ENCODE results near the gene COL4A2. TPM values are rescaled to one million over a fixed set of nuclear protein-coding genes. Genes with fewer than 3 reads are reported as not detected.
"Not testable (repeated sequence)": the region's sequence is repeated elsewhere in the genome, so short reads cannot be mapped to it uniquely, and the experiment has no call there.

The COL4A2 gene
- total RNA-seq, 2 donors from 2014 or later = not detected

GRCh38 chr13:110479215-110479545 is 172.1 kb downstream of the COL4A2 start:
- H3K9me3 Mint-ChIP-seq = no peaks in the 10 kb centered on the region
- H3K36me3 Mint-ChIP-seq (ENCODE audit: insufficient read depth in 2 of 2) = no peaks in the 10 kb centered on the region
- H3K4me3 Mint-ChIP-seq = no peak overlapping the region
- H3K27me3 Mint-ChIP-seq (ENCODE audit: low read depth) = peaks cover 15% of the 10 kb centered on the region
- no peaks in the 10 kb centered on the region for H3K4me1 Mint-ChIP-seq (ENCODE audit: low read depth)
- ATAC-seq (replicated peaks in 1 of 2) (no peak), DNase-seq (no peak)
- no peak overlapping the region for H3K27ac Mint-ChIP-seq

DNA sequence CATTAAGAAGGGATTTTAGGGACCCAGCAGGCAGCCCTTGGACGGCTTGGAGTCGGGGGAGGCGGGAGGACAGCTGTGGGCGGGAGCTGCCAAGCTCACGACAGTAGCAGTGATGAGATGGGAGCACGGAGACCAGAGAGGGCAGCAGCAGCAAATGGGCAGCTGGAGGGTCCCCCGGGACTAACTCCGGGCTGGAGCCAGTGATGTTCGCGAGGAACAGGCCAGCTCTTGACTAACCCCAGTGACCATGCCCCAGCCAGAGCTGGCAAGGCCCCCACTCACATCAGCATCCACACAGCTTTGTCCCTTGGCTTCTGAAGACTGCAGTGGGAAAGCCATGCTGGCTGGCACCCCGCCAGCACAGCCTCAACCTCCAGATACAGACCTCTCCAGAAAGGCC is 172.6 kb downstream of the COL4A2 start:
- H3K9me3 Mint-ChIP-seq = no peaks in the 10 kb centered on the region
- H3K27ac Mint-ChIP-seq = no peak overlapping the region
- H3K36me3 Mint-ChIP-seq (ENCODE audit: insufficient read depth in 2 of 2) = no peaks in the 10 kb centered on the region
- DNase-seq (no peak), ATAC-seq (replicated peaks in 1 of 2) (no peak)
- peaks cover 10% of the 10 kb centered on the region for H3K27me3 Mint-ChIP-seq (ENCODE audit: low read depth)
- H3K4me1 Mint-ChIP-seq (ENCODE audit: low read depth) = no peaks in the 10 kb centered on the region
- H3K4me3 Mint-ChIP-seq = no peak overlapping the region

GRCh38 chr13:110480161-110480560 is 173.1 kb downstream of the COL4A2 start:
- no peaks in the 10 kb centered on the region for H3K9me3 Mint-ChIP-seq
- no peak for ATAC-seq (replicated peaks in 1 of 2)
- DNase-seq = no peak
- no peaks in the 10 kb centered on the region for H3K4me1 Mint-ChIP-seq (ENCODE audit: low read depth)
- no peaks in the 10 kb centered on the region for H3K36me3 Mint-ChIP-seq (ENCODE audit: insufficient read depth in 2 of 2)
- H3K27ac Mint-ChIP-seq = no peak overlapping the region
- H3K27me3 Mint-ChIP-seq (ENCODE audit: low read depth) = peaks cover 6% of the 10 kb centered on the region
- H3K4me3 Mint-ChIP-seq = no peak overlapping the region

GRCh38 chr13:110483386-110483968 is 176.4 kb downstream of the COL4A2 start:
- Mint-ChIP-seq H3K27me3 (ENCODE audit: low read depth) (peaks cover 6% of the 10 kb centered on the region), H3K9me3 (no peaks in the 10 kb centered on the region), H3K27ac (no peak overlapping the region), H3K4me3 (no peak overlapping the region), H3K36me3 (ENCODE audit: insufficient read depth in 2 of 2) (no peaks in the 10 kb centered on the region), H3K4me1 (ENCODE audit: low read depth) (no peaks in the 10 kb centered on the region)
- no peak for ATAC-seq (replicated peaks in 1 of 2)
- no peak for DNase-seq

GRCh38 chr13:110484290-110485048 is 177.4 kb downstream of the COL4A2 start:
- peaks cover 6% of the 10 kb centered on the region for H3K27me3 Mint-ChIP-seq (ENCODE audit: low read depth)
- H3K27ac Mint-ChIP-seq = no peak overlapping the region
- no peak for DNase-seq
- ATAC-seq (replicated peaks in 1 of 2) = no peak
- H3K36me3 Mint-ChIP-seq (ENCODE audit: insufficient read depth in 2 of 2) = no peaks in the 10 kb centered on the region
- no peaks in the 10 kb centered on the region for H3K4me1 Mint-ChIP-seq (ENCODE audit: low read depth)
- no peak overlapping the region for H3K4me3 Mint-ChIP-seq
- H3K9me3 Mint-ChIP-seq = no peaks in the 10 kb centered on the region

- ATAC-seq (replicated peaks in 1 of 2) (no peak), DNase-seq (no peak)
- Mint-ChIP-seq H3K27ac (no peak overlapping the region), H3K36me3 (ENCODE audit: insufficient read depth in 2 of 2) (no peaks in the 10 kb centered on the region), H3K27me3 (ENCODE audit: low read depth) (peaks cover 6% of the 10 kb centered on the region), H3K9me3 (no peaks in the 10 kb centered on the region), H3K4me3 (no peak overlapping the region), H3K4me1 (ENCODE audit: low read depth) (no peaks in the 10 kb centered on the region)
Observed at GRCh38 chr13:110485604-110486003, 178.5 kb downstream of the COL4A2 start.

DNA sequence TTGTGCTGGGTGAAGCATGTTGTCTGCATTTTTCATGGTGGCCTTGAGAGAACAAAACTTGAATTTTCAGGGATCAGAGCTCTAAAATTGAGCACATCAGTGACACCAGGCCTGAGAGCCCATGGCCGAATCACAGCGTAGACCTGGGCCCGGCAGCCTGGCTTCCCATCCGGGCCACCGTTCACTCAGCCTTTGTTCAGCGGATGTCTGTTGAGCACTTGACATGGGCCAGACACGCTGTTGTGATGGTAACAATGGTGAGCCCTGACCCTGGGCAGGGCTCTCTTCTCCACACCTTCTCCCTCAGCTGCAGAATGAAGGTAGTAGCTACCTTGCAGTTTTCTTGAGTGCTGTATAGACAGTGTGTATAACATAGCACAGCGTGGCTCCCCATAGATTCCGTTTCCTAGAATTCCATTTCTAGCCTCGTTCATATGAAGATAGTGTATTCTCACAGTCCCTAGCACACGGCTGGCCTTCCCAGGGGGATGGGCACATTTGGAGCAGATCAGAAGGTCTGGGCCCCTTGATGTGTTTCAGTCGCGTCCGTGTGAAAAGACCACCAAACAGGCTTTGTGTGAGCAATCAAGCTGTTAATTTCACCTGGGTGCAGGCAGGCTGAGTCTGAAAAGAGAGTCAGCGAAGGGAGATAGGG is 179.1 kb downstream of the COL4A2 start:
- H3K4me1 Mint-ChIP-seq (ENCODE audit: low read depth) = no peaks in the 10 kb centered on the region
- H3K27me3 Mint-ChIP-seq (ENCODE audit: low read depth) = peaks cover 6% of the 10 kb centered on the region
- DNase-seq = no peak
- H3K36me3 Mint-ChIP-seq (ENCODE audit: insufficient read depth in 2 of 2) = no peaks in the 10 kb centered on the region
- ATAC-seq (replicated peaks in 1 of 2) = no peak
- no peak overlapping the region for H3K4me3 Mint-ChIP-seq
- no peaks in the 10 kb centered on the region for H3K9me3 Mint-ChIP-seq
- H3K27ac Mint-ChIP-seq = no peak overlapping the region

DNA sequence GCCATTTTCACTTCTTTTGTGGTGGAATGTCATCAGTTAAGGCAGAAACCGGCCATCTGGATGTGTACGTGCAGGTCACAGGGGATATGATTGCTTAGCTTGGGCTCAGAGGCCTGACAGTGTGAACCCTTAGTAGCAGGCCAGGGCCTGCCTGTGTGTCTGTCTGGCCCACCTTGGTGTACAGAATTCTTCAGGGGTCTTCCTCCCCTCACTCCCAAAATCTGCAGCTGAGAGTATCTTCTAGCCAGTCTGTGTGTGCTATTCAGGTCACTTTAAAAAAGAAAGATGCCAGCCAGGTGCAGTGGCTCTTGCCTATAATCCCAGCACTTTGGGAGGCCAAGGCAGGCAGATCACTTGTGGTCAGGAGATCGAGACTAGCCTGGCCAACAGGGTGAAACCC is 179.8 kb downstream of the COL4A2 start:
- H3K4me3 Mint-ChIP-seq; H3K27ac Mint-ChIP-seq; ATAC-seq (replicated peaks in 1 of 2); H3K36me3 Mint-ChIP-seq (ENCODE audit: insufficient read depth in 2 of 2); H3K4me1 Mint-ChIP-seq (ENCODE audit: low read depth); DNase-seq; H3K9me3 Mint-ChIP-seq; H3K27me3 Mint-ChIP-seq (ENCODE audit: low read depth): not testable (repeated sequence)

DNA sequence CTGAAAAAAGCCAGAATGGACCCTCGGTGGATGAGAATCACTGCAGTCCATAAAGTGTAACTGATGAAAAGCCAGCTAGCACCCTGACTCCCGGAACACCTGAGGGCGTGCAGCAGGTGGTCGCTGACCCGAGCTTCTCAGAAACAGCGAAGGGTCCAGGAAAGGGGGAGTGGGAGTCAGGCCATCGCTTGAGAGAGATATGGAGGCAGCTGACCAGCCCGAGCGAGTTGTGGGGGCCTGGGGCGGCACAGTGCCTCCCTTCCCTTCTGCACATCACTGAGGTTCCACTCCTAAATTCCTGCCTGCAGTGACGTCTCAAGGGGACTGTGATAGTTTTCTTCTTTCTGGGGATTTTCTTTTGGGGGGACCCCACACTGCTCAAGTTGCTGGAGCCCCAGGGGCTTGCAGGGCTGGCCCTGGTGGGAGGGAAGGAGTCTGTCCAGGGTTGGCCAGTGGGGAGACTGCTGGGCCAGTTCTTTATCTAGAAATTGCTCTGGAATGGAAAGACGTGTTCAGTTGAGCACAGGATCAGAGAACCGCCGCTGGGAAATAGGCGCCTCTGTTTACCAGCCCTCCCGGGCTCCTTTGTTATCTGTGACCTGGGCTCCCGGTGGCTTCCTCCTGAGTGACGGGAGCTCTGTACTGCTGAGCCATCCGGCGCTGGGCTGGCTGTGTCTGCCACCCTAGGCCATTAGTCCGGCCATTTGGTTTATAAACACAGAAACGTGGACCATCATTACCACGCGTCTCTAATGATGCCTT is 183.1 kb downstream of the COL4A2 start:
- no peaks in the 10 kb centered on the region for H3K36me3 Mint-ChIP-seq (ENCODE audit: insufficient read depth in 2 of 2)
- no peak overlapping the region for H3K27ac Mint-ChIP-seq
- no peak for ATAC-seq (replicated peaks in 1 of 2)
- no peaks in the 10 kb centered on the region for H3K27me3 Mint-ChIP-seq (ENCODE audit: low read depth)
- no peak for DNase-seq
- H3K4me1 Mint-ChIP-seq (ENCODE audit: low read depth) = no peaks in the 10 kb centered on the region
- H3K9me3 Mint-ChIP-seq = no peaks in the 10 kb centered on the region
- no peak overlapping the region for H3K4me3 Mint-ChIP-seq

GRCh38 chr13:110491869-110492678 is 185.0 kb downstream of the COL4A2 start:
- no peaks in the 10 kb centered on the region for H3K36me3 Mint-ChIP-seq (ENCODE audit: insufficient read depth in 2 of 2)
- no peak for ATAC-seq (replicated peaks in 1 of 2)

GRCh38 chr13:110492679-110493593 is 185.9 kb downstream of the COL4A2 start:
- Mint-ChIP-seq H3K36me3 (ENCODE audit: insufficient read depth in 2 of 2) (no peaks in the 10 kb centered on the region), H3K4me1 (ENCODE audit: low read depth) (no peaks in the 10 kb centered on the region), H3K27me3 (ENCODE audit: low read depth) (no peaks in the 10 kb centered on the region), H3K27ac (no peak overlapping the region), H3K9me3 (no peaks in the 10 kb centered on the region), H3K4me3 (no peak overlapping the region)
- DNase-seq = no peak
- no peak for ATAC-seq (replicated peaks in 1 of 2)

More at GRCh38 chr13:110491869-110492678, 185.0 kb downstream of the COL4A2 start:
- H3K27me3 Mint-ChIP-seq (ENCODE audit: low read depth) = no peaks in the 10 kb centered on the region
- DNase-seq = no peak
- H3K4me3 Mint-ChIP-seq = no peak overlapping the region
- H3K9me3 Mint-ChIP-seq = no peaks in the 10 kb centered on the region
- no peak overlapping the region for H3K27ac Mint-ChIP-seq
- no peaks in the 10 kb centered on the region for H3K4me1 Mint-ChIP-seq (ENCODE audit: low read depth)

- DNase-seq (no peak), ATAC-seq (replicated peaks in 1 of 2) (no peak)
- no peak overlapping the region for H3K27ac Mint-ChIP-seq
- H3K4me1 Mint-ChIP-seq (ENCODE audit: low read depth) = no peaks in the 10 kb centered on the region
- no peaks in the 10 kb centered on the region for H3K27me3 Mint-ChIP-seq (ENCODE audit: low read depth)
- H3K4me3 Mint-ChIP-seq = no peak overlapping the region
- H3K36me3 Mint-ChIP-seq (ENCODE audit: insufficient read depth in 2 of 2) = no peaks in the 10 kb centered on the region
- H3K9me3 Mint-ChIP-seq = no peaks in the 10 kb centered on the region
Observed at GRCh38 chr13:110493613-110494012, 186.5 kb downstream of the COL4A2 start.

Measured in activated T-cell treated with anti-CD3 and anti-CD28 coated beads, Interleukin-2, amount 50 U/mL, for 72 hours (primary cell).